Gastrocnemius medialis (tissue), 4 donors: ENCODE data around the gene DNAJC18.

Source experiments
- POLR2A ChIP-seq, 2 donors: fragments of 450-650 bp; IDR thresholded peaks; one replicate each; pipeline ENCODE4 v1.6.1; 2017; ENCODE audit warnings: antibody characterized with exemption in 2 of 2, mild to moderate bottlenecking in 2 of 2, moderate library complexity in 2 of 2
- TF ChIP-seq, protein P1 (sequence below), 5 experiments: fragments of 450-650 bp in 3 of 5; fragments of 200-600 bp in 2 of 5; sonication (generic) in 2 of 5; IDR thresholded peaks in 4 of 5; conservative IDR thresholded peaks in 1 of 5; 1 replicate in 4 of 5; 2 replicates in 1 of 5; pipeline ENCODE4 v1.5.1; 2016 to 2019; ENCODE audit warnings: antibody characterized with exemption in 5 of 5, mild to moderate bottlenecking in 3 of 5, moderate library complexity in 3 of 5

- TF ChIP-seq, protein P1, sequence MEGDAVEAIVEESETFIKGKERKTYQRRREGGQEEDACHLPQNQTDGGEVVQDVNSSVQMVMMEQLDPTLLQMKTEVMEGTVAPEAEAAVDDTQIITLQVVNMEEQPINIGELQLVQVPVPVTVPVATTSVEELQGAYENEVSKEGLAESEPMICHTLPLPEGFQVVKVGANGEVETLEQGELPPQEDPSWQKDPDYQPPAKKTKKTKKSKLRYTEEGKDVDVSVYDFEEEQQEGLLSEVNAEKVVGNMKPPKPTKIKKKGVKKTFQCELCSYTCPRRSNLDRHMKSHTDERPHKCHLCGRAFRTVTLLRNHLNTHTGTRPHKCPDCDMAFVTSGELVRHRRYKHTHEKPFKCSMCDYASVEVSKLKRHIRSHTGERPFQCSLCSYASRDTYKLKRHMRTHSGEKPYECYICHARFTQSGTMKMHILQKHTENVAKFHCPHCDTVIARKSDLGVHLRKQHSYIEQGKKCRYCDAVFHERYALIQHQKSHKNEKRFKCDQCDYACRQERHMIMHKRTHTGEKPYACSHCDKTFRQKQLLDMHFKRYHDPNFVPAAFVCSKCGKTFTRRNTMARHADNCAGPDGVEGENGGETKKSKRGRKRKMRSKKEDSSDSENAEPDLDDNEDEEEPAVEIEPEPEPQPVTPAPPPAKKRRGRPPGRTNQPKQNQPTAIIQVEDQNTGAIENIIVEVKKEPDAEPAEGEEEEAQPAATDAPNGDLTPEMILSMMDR (IDR thresholded peaks at IDR 0.05 in 4 of 5, conservative IDR thresholded peaks at IDR 0.05 in 1 of 5): no peak
- no peak for TF ChIP-seq POLR2A (IDR thresholded peaks at IDR 0.05)
Measured at GRCh38 chr5:139453683-139454567, 14.6 kb upstream of the DNAJC18 start.
